ENCODE results near the gene CACNB4.
"Not testable (repeated sequence)": the region's sequence is repeated elsewhere in the genome, so short reads cannot be mapped to it uniquely, and the experiment has no call there.

The CACNB4 gene

GRCh38 chr2:152050915-152051314 lies 47.9 kb downstream of the CACNB4 start:
- no peak for DNase-seq (ENCODE audit: low read depth)

GRCh38 chr2:152050341-152050740 lies 48.5 kb downstream of the CACNB4 start:
- no peak for DNase-seq (ENCODE audit: low read depth)

- no peak for DNase-seq (ENCODE audit: low read depth)
Measured at GRCh38 chr2:152049541-152049940, 49.3 kb downstream of the CACNB4 start.

- DNase-seq (ENCODE audit: low read depth) = no peak
Measured at GRCh38 chr2:152047824-152048471, 50.9 kb downstream of the CACNB4 start.

- DNase-seq (ENCODE audit: low read depth) = no peak
Measured at GRCh38 chr2:152046940-152047339, 51.9 kb downstream of the CACNB4 start.

- DNase-seq (ENCODE audit: low read depth) = no peak
Measured at GRCh38 chr2:152042636-152043615, 55.9 kb downstream of the CACNB4 start.

GRCh38 chr2:152038441-152038958 lies 60.3 kb downstream of the CACNB4 start:
- no peak for DNase-seq (ENCODE audit: low read depth)

GRCh38 chr2:152037743-152038435 lies 61.0 kb downstream of the CACNB4 start:
- DNase-seq (ENCODE audit: low read depth) = no peak

- DNase-seq (ENCODE audit: low read depth) = peak; percentile 41
Measured at GRCh38 chr2:152036611-152037469, 62.0 kb downstream of the CACNB4 start.

GRCh38 chr2:152034257-152034801 lies 64.5 kb downstream of the CACNB4 start:
- DNase-seq (ENCODE audit: low read depth) = no peak

GRCh38 chr2:152033011-152033925 lies 65.6 kb downstream of the CACNB4 start:
- DNase-seq (ENCODE audit: low read depth) = no peak

- DNase-seq (ENCODE audit: low read depth) = no peak
Measured at GRCh38 chr2:152031747-152032306, 67.0 kb downstream of the CACNB4 start.

- DNase-seq (ENCODE audit: low read depth) = not testable (repeated sequence)
Measured at GRCh38 chr2:152030596-152031328, 68.1 kb downstream of the CACNB4 start.

- no peak for DNase-seq (ENCODE audit: low read depth)
Measured at GRCh38 chr2:152028182-152028862, 70.5 kb downstream of the CACNB4 start.

GRCh38 chr2:152025678-152026287 lies 73.1 kb downstream of the CACNB4 start:
- DNase-seq (ENCODE audit: low read depth) = peak; percentile 38

GRCh38 chr2:152024477-152024876 lies 74.4 kb downstream of the CACNB4 start:
- no peak for DNase-seq (ENCODE audit: low read depth)

- no peak for DNase-seq (ENCODE audit: low read depth)
Measured at GRCh38 chr2:152022090-152022489, 76.8 kb downstream of the CACNB4 start.

- DNase-seq (ENCODE audit: low read depth) = not testable (repeated sequence)
Measured at GRCh38 chr2:152021001-152021400, 77.8 kb downstream of the CACNB4 start.
